Daoy (cell line): ENCODE data around the gene EEF1G. TPM values are rescaled to one million over a fixed set of nuclear protein-coding genes. Genes with fewer than 3 reads are reported as not detected.
A peak's percentile ranks its signal among the peaks of the same experiment; 100 is the strongest.
"Not testable (repeated sequence)": the region's sequence is repeated elsewhere in the genome, so short reads cannot be mapped to it uniquely, and the experiment has no call there.

Experiments
- DNase-seq: peaks from one replicate; pipeline ENCODE4 v3.0.0-alpha.2; 2015; ENCODE audit warnings: low read depth
- total RNA-seq: library from RNA; depleted of rRNA; stranded (reverse); fragments of >200 nt; shearing (Covaris generic); gene quantifications from 2 replicates; pipeline ENCODE4 v1.2.3, GENCODE V29; 2014

EEF1G gene
- total RNA-seq, 1 experiment from 2014 or later, result 1,735 TPM

GRCh38 chr11:62603072-62603408, 29.3 kb upstream of the EEF1G start:
- DNase-seq, result no peak

DNA sequence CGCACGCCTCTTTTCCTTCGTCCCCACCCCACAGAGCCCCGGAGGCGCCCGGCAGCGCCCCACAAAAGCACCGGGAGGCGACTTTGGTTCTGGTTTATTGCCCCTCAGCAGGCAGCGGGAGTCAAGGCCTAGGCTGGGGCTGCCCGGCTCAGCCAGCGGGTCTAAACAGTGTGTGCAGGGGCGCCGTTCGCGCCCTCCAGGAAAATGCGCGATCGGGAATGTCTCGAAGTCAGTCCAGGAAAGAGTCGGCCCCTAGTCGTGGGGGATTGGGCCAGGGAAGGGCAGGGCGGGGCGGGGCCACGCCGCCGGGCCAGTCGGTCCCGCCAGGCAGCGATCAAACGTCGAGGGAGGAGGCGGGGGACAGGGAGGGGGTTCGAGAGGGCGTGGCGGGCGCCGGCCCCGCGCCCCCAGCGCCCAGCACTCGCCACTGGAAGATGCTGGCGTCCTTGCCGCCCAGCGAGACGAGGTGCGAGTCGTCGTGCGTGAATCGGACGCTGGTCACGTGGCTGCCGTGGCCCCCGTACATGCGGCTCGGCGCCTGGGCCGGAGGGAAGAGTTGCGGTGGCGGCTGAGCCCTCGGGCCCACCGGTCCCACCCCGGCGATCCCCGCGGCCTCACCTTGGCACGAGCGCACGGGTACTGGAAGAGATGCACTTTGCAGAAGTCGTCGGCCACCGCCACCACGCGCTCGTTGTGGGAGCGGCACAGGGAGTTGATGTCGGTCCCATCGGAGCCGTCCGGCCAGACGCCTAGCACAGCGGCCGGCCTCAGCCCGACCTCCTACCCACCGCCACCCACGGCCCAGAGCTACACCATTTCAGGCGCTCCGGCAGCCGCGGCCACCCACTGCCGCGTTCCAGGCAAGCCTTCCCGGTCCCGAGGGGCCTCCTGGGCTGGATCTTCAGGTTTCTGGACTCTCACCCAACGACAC, 28.7 kb upstream of the EEF1G start:
- DNase-seq, result peak; percentile 85

DNA sequence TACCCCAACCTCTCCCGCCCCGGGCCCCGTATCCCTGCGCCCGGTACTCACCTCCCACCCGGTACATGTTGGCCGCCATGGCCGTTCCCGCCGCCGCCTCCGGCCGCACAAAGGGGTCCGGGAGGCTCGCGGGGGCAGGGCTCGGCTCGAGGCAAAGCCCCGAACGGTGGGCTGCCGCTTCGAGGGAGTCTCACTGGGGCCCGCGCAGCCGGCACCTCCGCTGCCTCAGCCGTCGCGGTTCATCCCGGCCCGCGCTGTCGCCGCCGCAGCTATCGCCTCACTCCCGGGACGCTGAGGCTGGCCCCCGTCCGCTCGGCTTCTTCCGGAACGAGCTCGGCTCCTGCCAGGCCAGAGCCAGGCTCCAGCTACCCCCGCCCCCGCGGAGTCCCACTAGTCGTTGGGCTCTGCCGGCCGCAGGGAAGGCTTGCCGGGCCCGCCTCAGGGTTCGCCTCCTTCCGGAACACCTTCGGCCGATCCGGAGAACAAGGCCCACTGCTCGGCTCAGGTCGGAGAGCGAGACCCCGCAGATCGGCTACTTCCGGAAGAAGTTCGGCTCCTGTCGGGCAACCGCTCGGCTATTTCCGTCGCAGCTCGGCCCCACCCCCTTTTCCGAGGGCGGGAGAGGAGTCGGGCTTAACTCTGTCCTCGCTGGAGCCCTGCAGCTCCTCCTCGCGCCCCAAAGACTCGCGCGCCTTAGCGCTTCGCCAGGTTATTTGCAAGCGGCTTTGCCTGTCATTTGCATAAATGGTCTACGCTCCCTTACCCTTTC, 27.9 kb upstream of the EEF1G start, which contains the start of gene MTA2:
TSS of gene MTA2 (minus strand) at position 494 of the 769 bp plus-strand sequence. CDS start at position 79, 415 bp downstream.
- peak; percentile 98 for DNase-seq

DNA sequence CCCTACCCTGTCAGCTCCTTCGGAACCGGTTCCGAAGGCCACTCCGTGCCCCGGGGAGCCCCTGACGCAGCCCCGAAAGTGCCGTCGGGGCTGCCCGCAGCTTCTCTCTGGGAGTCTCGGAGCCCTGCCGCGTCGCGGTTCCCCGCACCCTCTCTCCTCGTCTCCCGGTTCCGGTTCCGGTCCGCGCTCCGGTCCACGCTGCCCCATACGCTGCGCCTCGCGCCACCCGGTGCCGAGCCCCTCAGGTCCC, 27.4 kb upstream of the EEF1G start:
- DNase-seq, result peak; percentile 57

DNA sequence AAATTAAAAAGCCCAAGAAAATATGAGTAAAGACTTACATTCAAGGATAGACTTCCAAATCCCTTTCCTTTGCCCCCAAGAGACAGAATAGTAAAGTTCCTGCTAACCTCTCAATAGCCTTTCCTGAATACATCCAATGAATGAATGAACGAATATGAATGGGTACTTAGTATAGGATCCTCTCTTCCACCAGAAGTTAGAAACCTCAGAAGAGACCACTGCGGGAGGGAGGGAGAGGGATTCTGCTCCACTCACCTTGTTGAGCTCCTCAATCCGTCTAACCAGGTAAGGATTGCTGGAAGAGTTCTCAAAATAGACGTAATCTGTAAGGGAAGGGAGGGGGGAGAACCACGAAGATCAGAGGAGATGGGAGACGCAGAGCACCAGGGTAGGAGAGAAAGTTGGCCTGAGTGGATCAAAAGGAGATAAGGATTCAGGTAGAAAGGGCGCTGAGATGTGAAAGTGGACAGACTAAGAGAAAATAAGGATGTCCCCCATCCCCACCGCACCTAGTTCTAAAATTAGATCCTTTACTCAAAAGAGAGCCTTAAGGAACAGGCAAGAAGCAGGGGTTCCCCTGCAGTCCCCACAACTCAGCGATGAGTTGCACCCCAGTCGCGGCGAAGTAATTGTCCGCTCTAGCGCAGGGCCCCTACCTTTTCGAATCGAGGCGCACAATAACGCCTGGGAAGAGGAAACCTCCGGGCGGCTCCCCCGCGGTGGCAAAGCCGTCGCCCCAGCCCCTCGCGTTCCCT, 26.9 kb upstream of the EEF1G start:
- no peak for DNase-seq

GRCh38 chr11:62599901-62600300, 26.2 kb upstream of the EEF1G start:
- DNase-seq, result no peak

DNA sequence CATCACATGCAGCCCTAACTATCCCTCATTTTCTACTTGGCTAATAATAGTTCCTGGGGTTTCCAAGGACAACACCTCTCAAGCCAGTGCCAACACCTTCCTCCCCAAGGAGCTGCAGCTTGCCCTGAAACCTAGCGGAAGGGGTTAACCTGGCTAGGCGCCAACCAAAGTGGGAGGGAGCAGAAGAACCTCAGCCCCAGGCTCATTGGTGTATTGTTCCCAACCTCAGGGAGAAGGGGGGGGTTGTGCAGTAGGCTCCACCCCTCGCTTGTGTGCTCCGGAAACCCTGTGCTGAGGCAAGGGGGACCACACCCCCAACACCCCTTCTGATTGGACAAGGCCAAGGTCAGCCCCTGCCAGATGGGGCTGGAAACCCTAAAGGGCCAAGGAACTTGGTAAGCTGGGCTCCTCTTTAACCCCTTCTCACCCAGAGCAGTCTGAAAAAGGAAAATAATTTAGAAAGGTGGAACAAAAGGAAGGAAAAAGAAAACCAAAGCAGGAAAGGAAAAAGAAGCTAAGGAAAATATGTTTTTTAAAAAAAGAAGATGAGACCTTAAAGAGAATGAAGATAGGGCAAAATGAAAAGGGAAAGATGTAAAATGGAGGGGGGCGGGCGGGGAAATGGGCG, 25.5 kb upstream of the EEF1G start:
- DNase-seq, result peak; percentile 91

- DNase-seq, result no peak
Observed at GRCh38 chr11:62595124-62595523, 21.4 kb upstream of the EEF1G start.

DNA sequence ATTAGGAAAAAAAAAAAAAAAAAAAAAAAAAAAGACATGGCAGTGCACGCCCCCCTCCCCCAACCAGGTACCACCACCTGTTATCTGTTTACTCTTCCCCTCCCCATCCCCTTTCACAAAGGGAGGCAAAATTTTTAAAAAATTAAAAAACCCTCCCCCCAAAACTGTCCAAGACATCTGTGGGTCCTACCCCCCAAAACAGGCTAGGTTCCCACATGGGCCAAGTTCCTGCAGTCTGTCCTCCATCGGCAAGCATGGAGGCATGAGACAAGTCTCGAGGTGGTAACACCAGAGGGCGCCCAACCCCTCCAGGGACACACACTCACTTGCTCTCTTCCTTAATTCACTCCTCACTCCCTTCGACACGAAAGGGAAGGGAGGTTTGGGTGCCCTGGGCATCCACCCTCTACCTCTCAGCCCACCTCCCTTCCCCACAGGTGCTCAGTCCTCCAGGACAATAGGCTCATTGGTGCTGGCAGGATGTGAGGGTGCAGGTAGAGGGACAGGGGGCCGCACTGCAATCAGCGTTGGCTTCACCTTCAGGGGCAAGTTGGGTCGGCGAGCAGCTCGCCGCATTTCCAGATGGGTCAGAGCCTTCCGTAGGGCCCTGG, 19.8 kb upstream of the EEF1G start:
- peak; percentile 76 for DNase-seq

DNA sequence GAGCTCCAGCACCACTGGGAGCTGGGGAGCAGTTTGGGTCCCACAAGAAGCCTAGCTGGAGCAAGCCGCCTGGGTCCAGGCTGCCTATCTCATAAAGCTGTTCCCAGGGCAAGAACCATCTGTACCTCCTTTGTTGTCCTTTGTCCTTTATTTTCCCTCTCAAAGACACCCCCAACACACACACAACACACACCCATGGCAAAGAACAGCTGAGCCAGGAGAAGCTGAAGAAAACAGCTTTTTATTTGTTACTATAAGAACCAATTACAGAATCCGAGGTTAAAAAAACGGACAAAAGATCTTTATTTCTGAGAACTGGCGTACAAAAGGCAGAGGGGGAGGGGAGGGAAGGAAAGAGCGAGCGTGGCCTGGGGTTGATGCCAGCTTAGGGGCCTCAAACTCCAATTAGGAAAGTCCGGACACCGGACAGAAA, 19.3 kb upstream of the EEF1G start:
- no peak for DNase-seq

DNA sequence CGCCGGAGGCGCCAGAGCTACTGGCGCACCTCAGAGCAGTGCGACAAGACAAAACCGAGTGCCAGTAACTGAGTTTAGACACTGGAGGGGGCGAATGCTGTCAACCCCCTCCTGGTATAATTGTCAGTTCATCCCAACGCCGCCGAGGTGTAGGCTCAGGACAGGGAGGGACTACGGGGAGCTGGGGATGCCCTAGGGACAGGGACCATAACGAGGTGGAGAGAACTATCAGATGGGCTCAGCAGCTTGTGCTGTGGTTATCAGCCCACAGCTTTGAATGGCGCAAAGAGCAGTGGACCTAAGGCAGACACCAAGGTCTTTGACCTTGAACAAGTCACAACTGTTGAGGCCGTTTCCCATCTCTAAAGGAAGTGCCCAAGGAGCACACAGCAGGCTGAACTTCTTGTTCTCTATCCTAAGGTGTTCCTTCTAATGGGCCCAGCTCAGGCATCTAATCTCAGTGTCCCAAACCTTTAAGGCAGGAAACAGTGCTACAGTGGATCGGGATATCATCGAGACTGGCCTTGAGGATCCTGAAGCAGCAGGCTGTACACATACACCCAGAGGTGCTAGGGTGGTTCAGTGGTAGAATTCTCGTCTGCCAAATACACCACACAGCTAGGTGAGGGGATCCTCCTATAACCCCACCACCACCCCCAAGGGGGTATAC, 18.6 kb upstream of the EEF1G start:
- no peak for DNase-seq

DNA sequence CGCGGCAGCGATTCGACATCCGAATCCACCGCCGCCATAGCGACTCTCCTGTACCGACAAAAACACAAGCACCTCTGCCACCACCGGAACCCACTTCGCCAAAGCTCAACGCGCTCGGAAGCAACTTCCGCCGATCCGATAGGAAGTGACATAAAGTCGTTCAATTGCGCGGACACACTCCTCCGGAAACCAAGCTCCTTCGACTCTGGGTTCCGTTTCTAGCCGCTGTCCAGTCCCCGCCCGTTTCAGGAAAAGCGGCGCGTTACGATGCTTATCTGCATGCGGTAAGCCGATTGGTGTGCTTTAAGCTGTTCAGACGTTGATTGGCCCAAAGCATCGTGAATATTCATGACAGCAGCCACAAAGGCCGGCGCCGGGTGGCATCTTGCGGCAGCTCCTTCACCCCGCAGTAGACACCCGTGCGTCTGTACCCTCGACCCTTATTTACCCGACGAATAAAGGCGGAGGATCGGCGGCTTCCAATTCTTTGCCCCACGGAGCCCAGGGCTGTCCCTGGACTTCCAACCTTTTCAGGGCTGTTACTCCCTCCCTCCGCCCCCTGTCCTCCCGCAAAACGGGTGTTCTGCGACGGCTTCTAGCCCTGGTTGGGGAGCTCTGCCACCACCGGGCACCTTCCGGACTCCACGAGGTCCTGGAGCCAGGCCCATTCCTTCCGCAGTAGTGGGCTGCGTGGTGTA, 17.9 kb upstream of the EEF1G start, which contains the start of gene TUT1:
TSS of gene TUT1 (minus strand) at position 76 of the 698 bp plus-strand sequence. CDS start at position 38, 38 bp downstream.
- DNase-seq, result peak; percentile 98

DNA sequence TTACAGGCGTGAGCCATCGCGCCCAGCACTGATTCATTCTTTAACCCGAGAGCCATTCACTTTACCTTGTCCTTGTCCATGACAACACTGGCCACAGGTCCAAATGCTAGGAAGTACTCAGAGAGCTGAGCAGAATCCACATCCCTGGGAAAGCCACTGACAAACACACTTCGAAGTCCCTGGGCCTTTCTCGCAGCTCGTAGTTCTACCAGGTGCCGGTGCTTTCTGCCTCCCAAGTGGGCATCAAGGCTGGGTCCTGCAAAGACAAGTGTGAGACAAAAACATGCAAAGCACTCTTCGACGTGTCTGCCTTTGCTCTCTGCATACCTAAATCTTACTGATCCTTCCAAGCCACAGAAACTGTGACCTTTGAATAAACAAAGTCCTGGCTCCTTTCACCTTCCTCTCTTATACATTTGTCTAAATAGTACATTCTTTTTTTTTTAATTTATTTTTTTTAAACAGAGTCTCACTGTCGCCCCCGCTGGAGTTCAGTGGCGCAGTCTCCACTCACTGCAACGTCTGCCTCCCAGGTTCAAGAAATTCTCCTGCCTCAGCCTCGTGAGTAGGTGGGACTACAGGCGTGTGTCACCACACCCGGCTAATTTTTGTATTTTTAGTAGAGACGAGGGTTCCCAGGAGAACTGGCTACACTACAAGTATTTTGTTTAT, 15.4 kb upstream of the EEF1G start:
- DNase-seq, result peak; percentile 30

DNA sequence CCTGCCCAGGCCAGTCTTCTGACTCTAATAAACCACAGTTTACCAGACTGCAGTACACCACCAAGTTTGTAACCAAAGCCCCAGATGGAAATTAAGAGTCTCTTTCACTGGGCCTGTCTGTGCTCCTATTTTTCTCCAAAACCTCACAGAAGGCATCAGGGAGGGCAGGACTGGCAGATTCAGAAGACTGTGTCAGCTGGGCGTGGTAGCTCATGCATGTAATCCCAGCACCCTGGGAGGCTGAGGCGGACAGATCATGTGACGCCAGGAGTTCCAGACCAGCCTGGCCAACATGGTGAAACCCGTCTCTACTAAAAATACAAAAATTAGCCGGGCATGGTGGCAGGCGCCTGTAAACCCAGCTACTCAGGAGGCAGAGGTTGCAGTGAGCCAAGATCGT, 11.7 kb upstream of the EEF1G start:
- not testable (repeated sequence) for DNase-seq

GRCh38 chr11:62581735-62582134, 8.0 kb upstream of the EEF1G start:
- DNase-seq, result not testable (repeated sequence)

DNA sequence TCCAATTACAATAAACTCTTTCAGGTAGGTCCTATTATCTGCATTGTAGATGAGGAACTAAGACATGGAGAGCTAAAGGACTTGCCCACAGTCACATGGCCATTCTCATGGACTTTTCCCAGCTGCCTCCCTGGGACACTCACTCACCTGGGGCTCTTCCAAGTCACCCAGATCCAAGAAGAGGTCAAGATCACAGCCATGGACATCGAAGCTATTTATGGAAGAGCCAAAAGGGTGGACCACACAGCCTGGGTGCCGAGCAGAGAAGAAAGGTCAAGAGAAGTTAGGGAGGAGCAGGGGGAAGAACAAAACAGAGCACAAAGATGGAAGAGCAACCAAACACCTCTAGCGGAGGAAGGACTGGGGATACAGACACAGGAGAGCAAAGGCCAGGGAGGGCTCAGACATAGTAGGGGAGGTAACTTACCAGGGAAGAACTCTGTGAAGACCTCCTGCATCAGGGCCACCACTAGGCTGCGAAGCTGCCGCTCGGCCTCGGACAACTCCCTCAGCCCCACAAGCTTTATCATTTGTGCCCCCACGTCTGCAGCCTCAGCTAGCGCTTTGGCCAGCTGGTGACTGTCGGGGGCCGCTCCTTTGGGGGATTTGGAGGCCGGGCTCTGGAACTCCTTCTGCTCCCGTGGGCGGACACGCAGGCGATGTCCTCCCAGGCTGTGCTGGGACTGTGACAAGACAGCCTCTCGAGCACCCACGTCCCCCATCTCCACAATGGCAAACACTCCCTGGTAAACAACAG, 7.4 kb upstream of the EEF1G start:
- no peak for DNase-seq

DNA sequence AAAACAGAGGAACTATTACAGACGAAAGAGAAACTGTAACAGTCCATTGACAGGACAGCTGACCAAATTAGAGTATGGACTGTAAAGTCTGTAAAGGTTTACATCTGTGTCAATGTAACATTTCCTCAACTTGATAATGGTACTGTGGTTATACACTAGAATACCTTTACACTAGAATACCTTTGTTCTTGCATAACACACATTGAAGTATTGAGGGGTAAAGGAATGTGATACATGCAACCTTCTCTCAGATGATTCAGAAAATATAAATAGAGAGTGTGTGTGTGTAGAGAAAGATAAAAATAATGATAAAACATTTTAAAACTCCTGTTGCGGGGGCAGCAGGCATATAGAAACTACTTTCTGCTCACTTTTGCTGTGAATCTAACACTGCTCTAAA, 5.6 kb upstream of the EEF1G start:
- DNase-seq, result no peak

DNA sequence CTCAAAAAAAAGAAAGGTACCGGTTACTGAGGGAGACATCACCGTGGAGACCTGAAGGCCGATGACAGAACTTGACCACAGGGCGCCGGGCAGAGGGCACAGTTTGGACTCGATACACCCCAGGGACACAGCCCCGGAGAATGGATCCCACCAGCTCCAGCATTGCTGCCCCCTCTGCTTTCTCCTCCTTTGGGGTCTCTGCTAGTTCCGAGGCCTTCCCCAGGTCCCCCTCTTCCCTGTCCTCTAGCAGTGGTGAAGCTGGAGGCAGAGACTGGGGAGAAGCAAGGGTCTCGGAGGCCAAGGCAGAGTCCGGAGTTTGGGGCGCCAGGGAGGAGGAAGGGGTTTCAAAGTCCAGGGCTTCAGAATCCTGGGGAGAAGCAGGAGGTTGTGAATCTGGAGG, 4.8 kb upstream of the EEF1G start:
- no peak for DNase-seq
